ENCODE results near the gene ELOVL6. TPM values are rescaled to one million over a fixed set of nuclear protein-coding genes. Genes with fewer than 3 reads are reported as not detected.

The ELOVL6 gene
- total and polyA plus RNA-seq, 9 of the 15 experiments (the other 6 are each of a cell fraction or from before 2014, with no cell fraction given), result 18.3 to 82.6 (median 46.0) TPM

DNA sequence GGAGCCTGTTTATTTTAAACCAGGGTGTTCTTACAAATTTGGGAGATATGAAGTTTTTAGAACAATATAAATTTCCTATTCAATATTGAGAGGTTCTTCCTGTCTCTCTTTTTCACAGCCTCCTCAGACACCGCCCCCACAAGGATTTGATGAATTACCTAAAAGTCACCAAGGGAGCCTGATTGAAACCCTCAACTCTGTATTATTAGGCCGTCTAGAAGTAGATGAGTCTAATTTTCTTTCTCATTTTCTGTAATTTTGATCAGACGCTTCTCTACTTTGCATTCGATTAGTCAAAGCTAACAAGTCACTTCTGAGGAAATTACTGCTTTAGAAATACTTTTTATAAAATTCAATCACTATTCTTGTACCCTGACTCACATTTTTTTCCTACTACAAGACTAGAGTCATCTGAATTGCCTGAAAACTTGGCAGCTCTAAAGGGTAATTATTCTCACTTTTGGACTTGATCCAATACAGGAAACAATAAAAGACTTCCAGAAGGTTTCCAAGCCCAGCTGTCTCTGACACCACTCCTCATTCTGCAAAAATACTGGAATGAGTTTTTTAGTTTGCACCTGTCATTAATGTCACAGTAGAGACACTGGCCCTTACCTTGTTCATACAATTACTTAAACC lies 111.2 kb downstream of the ELOVL6 start:
- Histone ChIP-seq H3K27me3 (ENCODE audit: control insufficient read depth in 2 of 2, insufficient read depth in 2 of 2, low read length in 2 of 2) (no peaks in the 10 kb centered on the region), H3K9me3 (replicated peaks; ENCODE audit: control insufficient read depth, insufficient read depth, low read depth, low read length) (peaks cover 7% of the 10 kb centered on the region; the same call in 1 of the 2 replicates), H3K36me3 (ENCODE audit: control insufficient read depth, insufficient read depth, low read length) (peaks cover 19% of the 10 kb centered on the region), H4K20me1 (replicated peaks; ENCODE audit: control insufficient read depth, insufficient read depth, low read length) (no peaks in the 10 kb centered on the region), H3K9me1 (ENCODE audit: control insufficient read depth, insufficient read depth, low read length) (no peaks in the 10 kb centered on the region), H3K27ac (ENCODE audit: extremely low read depth, low read depth, low read length) (no peak overlapping the region), H3K9ac (ENCODE audit: insufficient read depth in 1 of 2, low read depth in 2 of 2, low read length in 2 of 2) (no peak overlapping the region), H3K4me2 (ENCODE audit: insufficient read depth, low read length) (no peak overlapping the region), H3K4me3 (no peak overlapping the region), H3K79me2 (ENCODE audit: control insufficient read depth, insufficient read depth, low read length) (peaks cover 7% of the 10 kb centered on the region; the same call in 2 of the 3 replicates), H3K4me1 (replicated peaks in 1 of 2; ENCODE audit: control insufficient read depth in 2 of 2, insufficient read depth in 2 of 2, low read length in 2 of 2) (peaks cover 0 to 27% of the 10 kb centered on the region in 2 experiments; a peak in 3 of 5 replicates), H2AFZ (ENCODE audit: low read depth, low read length) (no peak overlapping the region)
- DNase-seq (ENCODE audit: extremely low read depth in 1 of 4, low spot score in 3 of 4) (no peak), FAIRE-seq (no peak), ATAC-seq (no peak)
- TF ChIP-seq XRCC5 (IDR thresholded peaks at IDR 0.05; ENCODE audit: low read depth, low read length) (no peak), NFIC (IDR thresholded peaks at IDR 0.05) (peak; percentile 31; the same call in 1 of the 2 replicates)
- intact Hi-C loops (cut with micrococcal nuclease), result loop anchor here (5.0 kb wide), 1 partner anchor 110 kb away; the partner anchor contains the start of gene ELOVL6
- POLR2A ChIA-PET, result no interaction called here
- no TSS peak for BruUV-seq (replicated peaks)
- 91% methylated on average over 4 of the region's 4 CpGs for WGBS (ENCODE audit: insufficient coverage, low coverage, missing lambda C conversion rate)
- CTCF ChIA-PET (ENCODE audit: low intra/inter-chr PET ratio), result no interaction called here
- in situ Hi-C loops (cut with MboI), result no loop called here

DNA sequence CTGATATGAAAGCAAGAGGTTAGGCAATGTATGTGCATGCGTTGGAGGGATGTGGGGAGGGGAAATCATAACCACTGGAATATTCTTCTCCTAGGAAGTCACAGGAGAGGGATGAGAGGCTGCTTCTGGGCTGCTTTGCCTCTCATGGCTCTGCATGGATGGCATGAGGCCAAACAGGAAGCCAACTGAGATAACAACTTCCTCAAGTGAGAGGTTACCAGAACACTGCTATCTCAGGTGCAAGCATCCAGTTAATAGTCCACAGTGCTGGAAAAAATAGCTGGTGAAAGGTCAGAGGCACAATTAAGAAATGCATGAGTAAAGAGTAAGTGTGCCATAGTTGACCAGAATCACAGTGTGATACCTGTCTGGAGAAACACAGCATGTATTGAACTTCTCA lies 113.3 kb downstream of the ELOVL6 start:
- CTCF ChIA-PET (ENCODE audit: low intra/inter-chr PET ratio), result no interaction called here
- Histone ChIP-seq H3K9ac (ENCODE audit: insufficient read depth in 1 of 2, low read depth in 2 of 2, low read length in 2 of 2) (no peak overlapping the region), H3K4me2 (ENCODE audit: insufficient read depth, low read length) (no peak overlapping the region), H3K36me3 (ENCODE audit: control insufficient read depth, insufficient read depth, low read length) (peaks cover 17% of the 10 kb centered on the region), H2AFZ (ENCODE audit: low read depth, low read length) (no peak overlapping the region), H3K9me1 (ENCODE audit: control insufficient read depth, insufficient read depth, low read length) (no peaks in the 10 kb centered on the region), H3K27me3 (ENCODE audit: control insufficient read depth in 2 of 2, insufficient read depth in 2 of 2, low read length in 2 of 2) (no peaks in the 10 kb centered on the region), H3K4me1 (replicated peaks in 1 of 2; ENCODE audit: control insufficient read depth in 2 of 2, insufficient read depth in 2 of 2, low read length in 2 of 2) (peaks cover 0 to 27% of the 10 kb centered on the region in 2 experiments; a peak in 3 of 5 replicates), H4K20me1 (replicated peaks; ENCODE audit: control insufficient read depth, insufficient read depth, low read length) (no peaks in the 10 kb centered on the region), H3K79me2 (ENCODE audit: control insufficient read depth, insufficient read depth, low read length) (peaks cover 7% of the 10 kb centered on the region; the same call in 2 of the 3 replicates), H3K27ac (ENCODE audit: extremely low read depth, low read depth, low read length) (no peak overlapping the region), H3K9me3 (replicated peaks; ENCODE audit: control insufficient read depth, insufficient read depth, low read depth, low read length) (peaks cover 7% of the 10 kb centered on the region; the same call in 1 of the 2 replicates), H3K4me3 (no peak overlapping the region)
- BruUV-seq (replicated peaks), result no TSS peak
- peak; percentile 78 for ATAC-seq
- peak; percentile 23 for FAIRE-seq
- 50% methylated on average over 1 of the region's 1 CpG for WGBS (ENCODE audit: insufficient coverage, low coverage, missing lambda C conversion rate)
- in situ Hi-C loops (cut with MboI) (no loop called here), intact Hi-C loops (cut with micrococcal nuclease) (loop anchor here (5.0 kb wide), 1 partner anchor 112 kb away; the partner anchor contains the start of gene ELOVL6)
- peak in 2 of 4 experiments; percentile 30 to 62 for DNase-seq (ENCODE audit: extremely low read depth in 1 of 4, low spot score in 3 of 4)
- POLR2A ChIA-PET, result no interaction called here
- TF ChIP-seq ZZZ3 (IDR thresholded peaks at IDR 0.05) (no peak), TCF3 (CRISPR knock-in tag; IDR thresholded peaks at IDR 0.05) (0 out of 2 replicates have a peak, but pooled peaks have one; percentile 17), EP400 (IDR thresholded peaks at IDR 0.05) (no peak), DPF2 (IDR thresholded peaks at IDR 0.05) (peak; percentile 31; the same call in 1 of the 2 replicates), ZNF174 (CRISPR knock-in tag; IDR thresholded peaks at IDR 0.05) (no peak), ARID2 (IDR thresholded peaks at IDR 0.05) (no peak)
- TF ChIP-seq, protein P1, sequence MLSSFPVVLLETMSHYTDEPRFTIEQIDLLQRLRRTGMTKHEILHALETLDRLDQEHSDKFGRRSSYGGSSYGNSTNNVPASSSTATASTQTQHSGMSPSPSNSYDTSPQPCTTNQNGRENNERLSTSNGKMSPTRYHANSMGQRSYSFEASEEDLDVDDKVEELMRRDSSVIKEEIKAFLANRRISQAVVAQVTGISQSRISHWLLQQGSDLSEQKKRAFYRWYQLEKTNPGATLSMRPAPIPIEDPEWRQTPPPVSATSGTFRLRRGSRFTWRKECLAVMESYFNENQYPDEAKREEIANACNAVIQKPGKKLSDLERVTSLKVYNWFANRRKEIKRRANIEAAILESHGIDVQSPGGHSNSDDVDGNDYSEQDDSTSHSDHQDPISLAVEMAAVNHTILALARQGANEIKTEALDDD (IDR thresholded peaks at IDR 0.05), result peak; percentile 73
- TF ChIP-seq, protein P2, sequence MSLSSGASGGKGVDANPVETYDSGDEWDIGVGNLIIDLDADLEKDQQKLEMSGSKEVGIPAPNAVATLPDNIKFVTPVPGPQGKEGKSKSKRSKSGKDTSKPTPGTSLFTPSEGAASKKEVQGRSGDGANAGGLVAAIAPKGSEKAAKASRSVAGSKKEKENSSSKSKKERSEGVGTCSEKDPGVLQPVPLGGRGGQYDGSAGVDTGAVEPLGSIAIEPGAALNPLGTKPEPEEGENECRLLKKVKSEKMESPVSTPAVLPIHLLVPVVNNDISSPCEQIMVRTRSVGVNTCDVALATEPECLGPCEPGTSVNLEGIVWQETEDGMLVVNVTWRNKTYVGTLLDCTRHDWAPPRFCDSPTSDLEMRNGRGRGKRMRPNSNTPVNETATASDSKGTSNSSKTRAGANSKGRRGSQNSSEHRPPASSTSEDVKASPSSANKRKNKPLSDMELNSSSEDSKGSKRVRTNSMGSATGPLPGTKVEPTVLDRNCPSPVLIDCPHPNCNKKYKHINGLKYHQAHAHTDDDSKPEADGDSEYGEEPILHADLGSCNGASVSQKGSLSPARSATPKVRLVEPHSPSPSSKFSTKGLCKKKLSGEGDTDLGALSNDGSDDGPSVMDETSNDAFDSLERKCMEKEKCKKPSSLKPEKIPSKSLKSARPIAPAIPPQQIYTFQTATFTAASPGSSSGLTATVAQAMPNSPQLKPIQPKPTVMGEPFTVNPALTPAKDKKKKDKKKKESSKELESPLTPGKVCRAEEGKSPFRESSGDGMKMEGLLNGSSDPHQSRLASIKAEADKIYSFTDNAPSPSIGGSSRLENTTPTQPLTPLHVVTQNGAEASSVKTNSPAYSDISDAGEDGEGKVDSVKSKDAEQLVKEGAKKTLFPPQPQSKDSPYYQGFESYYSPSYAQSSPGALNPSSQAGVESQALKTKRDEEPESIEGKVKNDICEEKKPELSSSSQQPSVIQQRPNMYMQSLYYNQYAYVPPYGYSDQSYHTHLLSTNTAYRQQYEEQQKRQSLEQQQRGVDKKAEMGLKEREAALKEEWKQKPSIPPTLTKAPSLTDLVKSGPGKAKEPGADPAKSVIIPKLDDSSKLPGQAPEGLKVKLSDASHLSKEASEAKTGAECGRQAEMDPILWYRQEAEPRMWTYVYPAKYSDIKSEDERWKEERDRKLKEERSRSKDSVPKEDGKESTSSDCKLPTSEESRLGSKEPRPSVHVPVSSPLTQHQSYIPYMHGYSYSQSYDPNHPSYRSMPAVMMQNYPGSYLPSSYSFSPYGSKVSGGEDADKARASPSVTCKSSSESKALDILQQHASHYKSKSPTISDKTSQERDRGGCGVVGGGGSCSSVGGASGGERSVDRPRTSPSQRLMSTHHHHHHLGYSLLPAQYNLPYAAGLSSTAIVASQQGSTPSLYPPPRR (CRISPR knock-in tag; IDR thresholded peaks at IDR 0.05; ENCODE audit: borderline replicate concordance), result no peak
